B cell (primary cell): ENCODE measurements around the gene PPP1R11. TPM values are rescaled to one million over a fixed set of nuclear protein-coding genes. Genes with fewer than 3 reads are reported as not detected.

Experiments used
- ATAC-seq: fragments of 200-7000 bp; cut with Tn5 transposase; one replicate; pipeline ENCODE4 v1.10.0; 2021; ENCODE audit warnings: low read depth, mild to moderate bottlenecking, moderate number of reproducible peaks, moderate library complexity
- CTCF ChIA-PET: fragments of 350-600 bp; sonication (Branson Sonifier 250); formaldehyde crosslinking; loops from one replicate; lab custom pipeline; 2021; ENCODE audit warnings: antibody characterized with exemption, inconsistent platforms; lab: Charles Lee
- POLR2A ChIA-PET: fragments of 350-600 bp; sonication (Branson Sonifier 250); formaldehyde crosslinking; loops from one replicate; lab custom pipeline; 2021; ENCODE audit warnings: antibody characterized with exemption; lab: Charles Lee
- DNase-seq: peaks from one replicate; pipeline ENCODE4 v3.0.0; 2013
- H2AFZ ChIP-seq: 2 replicates; pipeline ENCODE4 v1.6.1; 2012; ENCODE audit warnings: mild to moderate bottlenecking, low read depth, low read length; ENCODE audit not compliant: insufficient read depth, poor library complexity, severe bottlenecking
- H3K27ac ChIP-seq, 2 donors: 1 replicate in 1 of 2; 2 replicates in 1 of 2; pipeline ENCODE4 v1.5.1; 2012 to 2013; ENCODE audit warnings: low read length in 2 of 2, mild to moderate bottlenecking in 2 of 2, moderate library complexity in 1 of 2
- H3K27me3 ChIP-seq, 4 experiments: fragments of 200-600 bp in 1 of 4; sonication (generic) in 1 of 4; replicated peaks in 1 of 4; 1 replicate in 2 of 4; 2 replicates in 2 of 4; pipeline versions ENCODE4 v1.6.1 to v1.7.0; 2013 to 2016; ENCODE audit warnings: low read length in 3 of 4, mild to moderate bottlenecking in 2 of 4, mixed read lengths in 1 of 4, moderate library complexity in 1 of 4; ENCODE audit not compliant: insufficient read depth in 4 of 4, control insufficient read depth in 3 of 4; ENCODE audit errors: control extremely low read depth in 1 of 4
- H3K36me3 ChIP-seq, 2 experiments: replicated peaks in 1 of 2; 1 replicate in 1 of 2; 2 replicates in 1 of 2; pipeline versions ENCODE4 v1.6.1 to v1.7.1; 2013; ENCODE audit warnings: low read length in 1 of 2; ENCODE audit not compliant: insufficient read depth in 2 of 2, control insufficient read depth in 1 of 2; ENCODE audit errors: control extremely low read depth in 1 of 2, extremely low read depth in 1 of 2
- H3K4me1 ChIP-seq, 2 donors: fragments of 200-600 bp in 1 of 2; sonication (generic) in 1 of 2; 1 replicate in 1 of 2; 2 replicates in 1 of 2; pipeline versions ENCODE4 v1.5.1 to v1.6.1; 2013 to 2017; ENCODE audit warnings: low read length in 2 of 2; ENCODE audit not compliant: control insufficient read depth in 2 of 2, insufficient read depth in 2 of 2
- H3K4me2 ChIP-seq: replicated peaks from 2 replicates; pipeline ENCODE3; 2012; ENCODE audit warnings: mild to moderate bottlenecking, low read depth, low read length; ENCODE audit not compliant: poor library complexity, severe bottlenecking
- H3K4me3 ChIP-seq, 5 experiments: fragments of 200-600 bp in 1 of 5; sonication (generic) in 1 of 5; 1 replicate in 3 of 5; 2 replicates in 2 of 5; pipeline versions ENCODE4 v1.5.1 to v1.7.0; 2011 to 2016; ENCODE audit warnings: low read length in 4 of 5, mild to moderate bottlenecking in 4 of 5, low read depth in 2 of 5, control low read depth in 1 of 5, moderate library complexity in 1 of 5; ENCODE audit not compliant: insufficient read depth in 1 of 5; ENCODE audit errors: control extremely low read depth in 1 of 5, extremely low read depth in 1 of 5
- H3K79me2 ChIP-seq: fragments of 200-600 bp; sonication (generic); one replicate; pipeline ENCODE4 v1.6.0; 2016; ENCODE audit warnings: low read length; ENCODE audit not compliant: control insufficient read depth, insufficient read depth
- H3K9ac ChIP-seq: fragments of 200-600 bp; sonication (generic); 2 replicates; pipeline ENCODE4 v1.6.1; 2017; ENCODE audit warnings: mild to moderate bottlenecking, low read length, moderate library complexity
- H3K9me3 ChIP-seq, 3 donors: one replicate each; pipeline versions ENCODE4 v1.6.1 to v1.7.1; 2013; ENCODE audit warnings: low read length in 2 of 3; ENCODE audit not compliant: control insufficient read depth in 2 of 3, insufficient read depth in 1 of 3; ENCODE audit errors: control extremely low read depth in 1 of 3
- H4K20me1 ChIP-seq: 2 replicates; pipeline ENCODE4 v1.6.0; 2012; ENCODE audit warnings: mild to moderate bottlenecking, low read length; ENCODE audit not compliant: insufficient read depth, control insufficient read depth, poor library complexity, severe bottlenecking
- H3K27ac Mint-ChIP-seq: one replicate; pipeline ENCODE4 v1.8.0; 2021; ENCODE audit warnings: mixed read lengths
- H3K27me3 Mint-ChIP-seq: one replicate; pipeline ENCODE4 v1.8.0; 2021; ENCODE audit warnings: mixed read lengths
- H3K4me1 Mint-ChIP-seq: one replicate; pipeline ENCODE4 v1.8.0; 2021; ENCODE audit warnings: mixed read lengths
- H3K4me3 Mint-ChIP-seq: one replicate; pipeline ENCODE4 v1.8.0; 2021; ENCODE audit warnings: mixed read lengths
- H3K9me3 Mint-ChIP-seq: one replicate; pipeline ENCODE4 v1.8.0; 2022; ENCODE audit warnings: mixed read lengths; ENCODE audit not compliant: insufficient read depth
- EZH2 ChIP-seq: IDR thresholded peaks from 2 replicates; pipeline ENCODE4 v1.6.1; 2012; ENCODE audit warnings: borderline replicate concordance, low read depth, mild to moderate bottlenecking, moderate library complexity, low read length; ENCODE audit not compliant: insufficient read depth, poor library complexity, severe bottlenecking
- WGBS: methylation state at CpG from one replicate; pipeline ENCODE4 v1.1.5; 2013; ENCODE audit warnings: missing lambda C conversion rate; ENCODE audit not compliant: insufficient coverage; 5-methylcytosine and 5-hydroxymethylcytosine counted together
- intact Hi-C: fragments of 100-400 bp; cut with micrococcal nuclease; formaldehyde crosslinking; loops from one replicate; pipeline ENCODE4 v1.10.0; 2022
- polyA plus RNA-seq: library from polyadenylated mRNA; depleted of rRNA; stranded (reverse); fragments of >200 nt; gene quantifications from 2 replicates; pipeline ENCODE4 v1.2.3, GENCODE V29; 2012
- total RNA-seq, 2 donors: library from RNA; stranded (reverse); fragments of 120-200 nt in 1 of 2; gene quantifications; 1 replicate in 1 of 2; 2 replicates in 1 of 2; pipeline versions ENCODE4 v1.2.3 to v1.2.4, GENCODE V29; 2013 to 2022
- TF ChIP-seq, protein P1 (sequence below): fragments of 200-600 bp; IDR thresholded peaks from one replicate; pipeline ENCODE4 v1.8.0; 2022; ENCODE audit warnings: antibody characterized with exemption, mild to moderate bottlenecking

PPP1R11 gene
- total and polyA plus RNA-seq, 2 donors (not counting 1 experiment from before 2014, with no cell fraction given), result 44.8 to 47.8 TPM

DNA sequence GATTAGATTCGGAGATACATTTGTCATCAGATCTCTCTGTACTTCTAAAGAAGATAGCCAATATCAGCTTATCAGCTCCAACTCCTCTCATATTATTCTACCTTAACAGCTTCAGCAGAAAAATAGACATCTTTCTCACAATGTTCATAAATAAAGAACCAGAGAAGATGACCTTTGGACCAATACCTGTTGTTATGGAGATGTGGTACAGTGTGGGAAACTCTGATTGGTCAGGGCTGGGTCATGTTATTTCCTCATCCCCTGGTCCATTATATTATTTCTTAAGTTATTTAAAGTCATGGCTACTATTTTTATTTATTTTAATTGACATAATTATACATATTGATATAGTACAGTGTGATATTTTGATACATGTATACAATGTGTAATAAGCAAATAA lies 41.8 kb upstream of the PPP1R11 start:
- no peak overlapping the region for H3K9ac ChIP-seq
- no peaks in the 10 kb centered on the region for H3K9me3 ChIP-seq
- no peak overlapping the region for H3K4me2 ChIP-seq
- no peaks in the 10 kb centered on the region for H3K79me2 ChIP-seq
- DNase-seq (no peak), ATAC-seq (no peak)
- no peaks in the 10 kb centered on the region for H3K27me3 ChIP-seq
- no peak overlapping the region for H2AFZ ChIP-seq
- Mint-ChIP-seq H3K9me3 (no peaks in the 10 kb centered on the region), H3K4me1 (peaks cover 8% of the 10 kb centered on the region), H3K4me3 (no peak overlapping the region), H3K27ac (no peak overlapping the region), H3K27me3 (no peaks in the 10 kb centered on the region)
- TF ChIP-seq, protein P1, sequence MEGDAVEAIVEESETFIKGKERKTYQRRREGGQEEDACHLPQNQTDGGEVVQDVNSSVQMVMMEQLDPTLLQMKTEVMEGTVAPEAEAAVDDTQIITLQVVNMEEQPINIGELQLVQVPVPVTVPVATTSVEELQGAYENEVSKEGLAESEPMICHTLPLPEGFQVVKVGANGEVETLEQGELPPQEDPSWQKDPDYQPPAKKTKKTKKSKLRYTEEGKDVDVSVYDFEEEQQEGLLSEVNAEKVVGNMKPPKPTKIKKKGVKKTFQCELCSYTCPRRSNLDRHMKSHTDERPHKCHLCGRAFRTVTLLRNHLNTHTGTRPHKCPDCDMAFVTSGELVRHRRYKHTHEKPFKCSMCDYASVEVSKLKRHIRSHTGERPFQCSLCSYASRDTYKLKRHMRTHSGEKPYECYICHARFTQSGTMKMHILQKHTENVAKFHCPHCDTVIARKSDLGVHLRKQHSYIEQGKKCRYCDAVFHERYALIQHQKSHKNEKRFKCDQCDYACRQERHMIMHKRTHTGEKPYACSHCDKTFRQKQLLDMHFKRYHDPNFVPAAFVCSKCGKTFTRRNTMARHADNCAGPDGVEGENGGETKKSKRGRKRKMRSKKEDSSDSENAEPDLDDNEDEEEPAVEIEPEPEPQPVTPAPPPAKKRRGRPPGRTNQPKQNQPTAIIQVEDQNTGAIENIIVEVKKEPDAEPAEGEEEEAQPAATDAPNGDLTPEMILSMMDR, result no peak
- no peak for TF ChIP-seq EZH2
- 100% methylated on average over 1 of the region's 1 CpG for WGBS
- CTCF ChIA-PET, result interaction anchor here (1.2 to 1.9 kb wide), 3 partner anchors 9 to 177 kb away, joined by 3 to 7 read pairs (median 7); no protein-coding TSS in a partner anchor
- no peaks in the 10 kb centered on the region for H3K36me3 ChIP-seq
- no peak overlapping the region for H3K27ac ChIP-seq
- no peaks in the 10 kb centered on the region for H4K20me1 ChIP-seq
- POLR2A ChIA-PET, result no interaction called here
- intact Hi-C loops, result no loop called here
- H3K4me1 ChIP-seq, result peaks cover 7 to 9% of the 10 kb centered on the region in 2 donors
- no peak overlapping the region for H3K4me3 ChIP-seq

DNA sequence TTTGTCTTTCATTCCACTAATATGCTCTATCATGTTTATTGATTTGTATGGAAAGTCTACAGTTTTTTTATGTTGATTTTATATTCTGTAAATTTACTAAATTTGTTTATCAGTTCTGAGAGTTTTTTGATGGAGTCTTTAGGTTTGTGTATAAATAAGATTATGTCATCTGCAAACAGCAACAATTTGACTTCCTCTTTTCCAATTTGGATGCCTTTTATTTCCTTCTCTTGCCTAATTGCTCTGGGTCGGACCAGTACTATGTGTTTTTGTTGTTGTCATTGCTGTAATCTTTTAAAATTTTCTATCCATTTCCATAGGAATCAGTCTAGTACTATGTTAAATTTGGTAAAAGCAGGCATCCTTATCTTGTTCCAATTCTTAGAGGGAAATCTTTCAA lies 37.4 kb upstream of the PPP1R11 start:
- DNase-seq (no peak), ATAC-seq (no peak)
- TF ChIP-seq, protein P1, result no peak
- TF ChIP-seq EZH2, result no peak
- Histone ChIP-seq H3K4me3 (no peak overlapping the region), H3K27ac (no peak overlapping the region), H3K9ac (no peak overlapping the region), H4K20me1 (no peaks in the 10 kb centered on the region), H3K9me3 (no peaks in the 10 kb centered on the region), H2AFZ (no peak overlapping the region), H3K27me3 (no peaks in the 10 kb centered on the region), H3K36me3 (peaks cover 0 to 5% of the 10 kb centered on the region in 2 experiments), H3K4me2 (no peak overlapping the region), H3K79me2 (no peaks in the 10 kb centered on the region), H3K4me1 (no peaks in the 10 kb centered on the region)
- Mint-ChIP-seq H3K4me1 (no peaks in the 10 kb centered on the region), H3K27me3 (no peaks in the 10 kb centered on the region), H3K27ac (no peak overlapping the region), H3K9me3 (no peaks in the 10 kb centered on the region), H3K4me3 (no peak overlapping the region)
- no CpG with 5 or more reads among the region's 1 CpG for WGBS
- ChIA-PET CTCF (interaction anchor here (0.6 kb wide), 1 partner anchor 195 kb away, joined by 4 read pairs; no protein-coding TSS in a partner anchor), POLR2A (no interaction called here)
- intact Hi-C loops, result no loop called here
